GM18511 (cell line): ENCODE results near the gene MAPK14.

Experiments used
- ATAC-seq: cut with Tn5 transposase; IDR thresholded peaks from one replicate; pipeline ENCODE4 v1.9.1; 2021; ENCODE audit warnings: mild to moderate bottlenecking, moderate library complexity; ENCODE audit not compliant: unreplicated experiment

Gene MAPK14

GRCh38 chr6:36132246-36132895, 104.8 kb downstream of the MAPK14 start:
- no peak for ATAC-seq

- no peak for ATAC-seq
Observed at GRCh38 chr6:36133148-36133547, 105.5 kb downstream of the MAPK14 start.

GRCh38 chr6:36133912-36134311, 106.3 kb downstream of the MAPK14 start:
- ATAC-seq, result no peak

GRCh38 chr6:36135053-36135731, 107.6 kb downstream of the MAPK14 start:
- ATAC-seq, result no peak

- ATAC-seq, result no peak
Observed at GRCh38 chr6:36136034-36136433, 108.4 kb downstream of the MAPK14 start.

GRCh38 chr6:36136551-36136950, 108.9 kb downstream of the MAPK14 start:
- no peak for ATAC-seq

GRCh38 chr6:36138667-36139066, 111.1 kb downstream of the MAPK14 start:
- no peak for ATAC-seq

GRCh38 chr6:36139431-36139830, 111.8 kb downstream of the MAPK14 start:
- ATAC-seq, result no peak

- no peak for ATAC-seq
Observed at GRCh38 chr6:36139991-36140710, 112.5 kb downstream of the MAPK14 start.

GRCh38 chr6:36141091-36141490, 113.5 kb downstream of the MAPK14 start:
- no peak for ATAC-seq

GRCh38 chr6:36141961-36142360, 114.4 kb downstream of the MAPK14 start:
- ATAC-seq, result no peak

GRCh38 chr6:36142971-36143838, 115.6 kb downstream of the MAPK14 start:
- ATAC-seq, result no peak

- no peak for ATAC-seq
Observed at GRCh38 chr6:36145495-36145894, 117.9 kb downstream of the MAPK14 start.

GRCh38 chr6:36147294-36147693, 119.7 kb downstream of the MAPK14 start:
- no peak for ATAC-seq

GRCh38 chr6:36149476-36149875, 121.9 kb downstream of the MAPK14 start:
- ATAC-seq, result no peak

GRCh38 chr6:36150283-36150682, 122.7 kb downstream of the MAPK14 start:
- ATAC-seq, result no peak

GRCh38 chr6:36154286-36154685, 126.7 kb downstream of the MAPK14 start:
- no peak for ATAC-seq

GRCh38 chr6:36155662-36156061, 128.1 kb downstream of the MAPK14 start:
- ATAC-seq, result no peak

GRCh38 chr6:36160147-36160760, 132.6 kb downstream of the MAPK14 start:
- no peak for ATAC-seq
